ENCODE results near the gene ZNF780B. TPM values are rescaled to one million over a fixed set of nuclear protein-coding genes. Genes with fewer than 3 reads are reported as not detected.

ZNF780B gene
- total RNA-seq, 1 experiment from 2014 or later: 10.2 TPM

DNA sequence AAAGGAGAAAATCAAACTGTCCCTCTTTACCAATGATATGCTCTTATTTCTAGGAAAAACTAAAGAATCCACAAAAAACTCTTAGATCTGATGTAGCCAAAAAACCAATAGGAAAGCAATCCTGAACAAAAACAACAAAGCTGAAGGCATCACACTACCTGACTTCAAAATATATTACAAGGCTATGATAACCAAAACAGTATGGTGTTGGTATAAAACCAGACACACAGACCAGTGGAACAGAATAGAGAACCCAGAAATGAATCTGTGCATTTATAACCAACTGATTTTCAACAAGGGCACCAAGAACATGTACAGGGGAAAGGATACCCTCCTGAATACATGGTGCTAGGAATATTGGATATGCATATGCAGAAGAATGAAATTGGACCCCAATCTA, 68.9 kb downstream of the ZNF780B start:
- DNase-seq (ENCODE audit: unreplicated experiment): no peak
- no peak overlapping the region for H3K27ac Mint-ChIP-seq (ENCODE audit: low read depth, unreplicated experiment)
- ChIA-PET CTCF (no interaction called here), POLR2A (interaction anchor here (1.3 to 2.2 kb wide), 3 partner anchors 9 to 552 kb away, joined by 3 to 11 read pairs (median 3); partner anchors contain the start of genes PSMC4 and RPS16)
- H3K27me3 Mint-ChIP-seq (ENCODE audit: insufficient read depth, unreplicated experiment): no peaks in the 10 kb centered on the region
- TF ChIP-seq, protein P1, sequence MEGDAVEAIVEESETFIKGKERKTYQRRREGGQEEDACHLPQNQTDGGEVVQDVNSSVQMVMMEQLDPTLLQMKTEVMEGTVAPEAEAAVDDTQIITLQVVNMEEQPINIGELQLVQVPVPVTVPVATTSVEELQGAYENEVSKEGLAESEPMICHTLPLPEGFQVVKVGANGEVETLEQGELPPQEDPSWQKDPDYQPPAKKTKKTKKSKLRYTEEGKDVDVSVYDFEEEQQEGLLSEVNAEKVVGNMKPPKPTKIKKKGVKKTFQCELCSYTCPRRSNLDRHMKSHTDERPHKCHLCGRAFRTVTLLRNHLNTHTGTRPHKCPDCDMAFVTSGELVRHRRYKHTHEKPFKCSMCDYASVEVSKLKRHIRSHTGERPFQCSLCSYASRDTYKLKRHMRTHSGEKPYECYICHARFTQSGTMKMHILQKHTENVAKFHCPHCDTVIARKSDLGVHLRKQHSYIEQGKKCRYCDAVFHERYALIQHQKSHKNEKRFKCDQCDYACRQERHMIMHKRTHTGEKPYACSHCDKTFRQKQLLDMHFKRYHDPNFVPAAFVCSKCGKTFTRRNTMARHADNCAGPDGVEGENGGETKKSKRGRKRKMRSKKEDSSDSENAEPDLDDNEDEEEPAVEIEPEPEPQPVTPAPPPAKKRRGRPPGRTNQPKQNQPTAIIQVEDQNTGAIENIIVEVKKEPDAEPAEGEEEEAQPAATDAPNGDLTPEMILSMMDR (IDR thresholded peaks at IDR 0.05; ENCODE audit: unreplicated experiment): no peak
- peaks cover 19% of the 10 kb centered on the region for H3K36me3 Mint-ChIP-seq (ENCODE audit: insufficient read depth, unreplicated experiment)
- intact Hi-C loops (cut with micrococcal nuclease): no loop called here
- H3K9me3 Mint-ChIP-seq (ENCODE audit: unreplicated experiment): peaks cover 9% of the 10 kb centered on the region
- peaks cover 6% of the 10 kb centered on the region for H3K4me1 Mint-ChIP-seq (ENCODE audit: insufficient read depth, unreplicated experiment)
- H3K4me3 Mint-ChIP-seq (ENCODE audit: unreplicated experiment): no peak overlapping the region
- no TSS peak for BruUV-seq (replicated peaks)

GRCh38 chr19:39986643-39987042, 69.4 kb downstream of the ZNF780B start:
- ChIA-PET CTCF (no interaction called here), POLR2A (interaction anchor here (1.0 to 2.2 kb wide), 3 partner anchors 9 to 16 kb away, joined by 3 to 11 read pairs (median 4); partner anchors contain the start of genes PSMC4 and ZNF546)
- Mint-ChIP-seq H3K27ac (ENCODE audit: low read depth, unreplicated experiment) (no peak overlapping the region), H3K9me3 (ENCODE audit: unreplicated experiment) (peaks cover 8% of the 10 kb centered on the region), H3K36me3 (ENCODE audit: insufficient read depth, unreplicated experiment) (peaks cover 24% of the 10 kb centered on the region), H3K4me3 (ENCODE audit: unreplicated experiment) (no peak overlapping the region), H3K4me1 (ENCODE audit: insufficient read depth, unreplicated experiment) (peaks cover 6% of the 10 kb centered on the region), H3K27me3 (ENCODE audit: insufficient read depth, unreplicated experiment) (no peaks in the 10 kb centered on the region)
- BruUV-seq (replicated peaks): no TSS peak
- intact Hi-C loops (cut with micrococcal nuclease): no loop called here
- TF ChIP-seq, protein P1 (IDR thresholded peaks at IDR 0.05; ENCODE audit: unreplicated experiment): no peak
- DNase-seq (ENCODE audit: unreplicated experiment): no peak

- Mint-ChIP-seq H3K36me3 (ENCODE audit: insufficient read depth, unreplicated experiment) (peaks cover 53% of the 10 kb centered on the region), H3K4me3 (ENCODE audit: unreplicated experiment) (no peak overlapping the region), H3K9me3 (ENCODE audit: unreplicated experiment) (peaks cover 8% of the 10 kb centered on the region), H3K27ac (ENCODE audit: low read depth, unreplicated experiment) (no peak overlapping the region), H3K4me1 (ENCODE audit: insufficient read depth, unreplicated experiment) (peaks cover 6% of the 10 kb centered on the region), H3K27me3 (ENCODE audit: insufficient read depth, unreplicated experiment) (no peaks in the 10 kb centered on the region)
- TF ChIP-seq, protein P1 (IDR thresholded peaks at IDR 0.05; ENCODE audit: unreplicated experiment): no peak
- intact Hi-C loops (cut with micrococcal nuclease): no loop called here
- POLR2A ChIA-PET: interaction anchor here (0.7 to 3.3 kb wide), 3 partner anchors 13 to 587 kb away, joined by 3 to 14 read pairs (median 3); partner anchors contain the start of genes PSMC4 and ZNF546
- no TSS peak for BruUV-seq (replicated peaks)
- CTCF ChIA-PET: interaction anchor here (1.1 kb wide), 1 partner anchor 14 kb away, joined by 3 read pairs; no protein-coding TSS in a partner anchor
- no peak for DNase-seq (ENCODE audit: unreplicated experiment)
These were observed 72.2 kb downstream of the ZNF780B start for GRCh38 chr19:39983695-39984300.

DNA sequence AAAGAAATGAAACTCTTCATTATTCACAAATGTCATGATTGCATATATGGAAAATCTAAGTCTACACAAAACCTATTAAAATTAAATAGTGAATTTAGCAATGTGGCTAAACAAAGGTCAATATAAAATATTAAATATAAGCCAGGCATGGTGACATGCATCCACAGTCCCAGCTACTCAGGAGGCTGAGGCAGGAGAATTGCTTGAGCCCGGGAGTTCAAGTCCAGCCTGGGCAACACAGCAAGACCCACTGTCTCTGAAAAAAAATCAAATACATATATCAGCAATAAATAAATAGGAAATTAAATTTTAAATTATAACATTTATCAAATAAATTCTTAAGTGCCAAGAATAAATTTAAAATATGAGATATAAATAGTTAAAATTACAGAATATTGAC, 73.1 kb downstream of the ZNF780B start:
- H3K27ac Mint-ChIP-seq (ENCODE audit: low read depth, unreplicated experiment): no peak overlapping the region
- H3K4me3 Mint-ChIP-seq (ENCODE audit: unreplicated experiment): no peak overlapping the region
- intact Hi-C loops (cut with micrococcal nuclease): no loop called here
- peaks cover 62% of the 10 kb centered on the region for H3K36me3 Mint-ChIP-seq (ENCODE audit: insufficient read depth, unreplicated experiment)
- BruUV-seq (replicated peaks): no TSS peak
- ChIA-PET CTCF (no interaction called here), POLR2A (interaction anchor here (3.3 kb wide), 1 partner anchor 12 kb away, joined by 14 read pairs; the partner anchor contains the start of gene PSMC4)
- no peak for DNase-seq (ENCODE audit: unreplicated experiment)
- peaks cover 8% of the 10 kb centered on the region for H3K9me3 Mint-ChIP-seq (ENCODE audit: unreplicated experiment)
- no peaks in the 10 kb centered on the region for H3K27me3 Mint-ChIP-seq (ENCODE audit: insufficient read depth, unreplicated experiment)
- peaks cover 6% of the 10 kb centered on the region for H3K4me1 Mint-ChIP-seq (ENCODE audit: insufficient read depth, unreplicated experiment)
- TF ChIP-seq, protein P1 (IDR thresholded peaks at IDR 0.05; ENCODE audit: unreplicated experiment): no peak

Other genes starting within 250 kb of the ZNF780B start
- 11.8 and 14.3 TPM in 2 replicates for gene DYRK1B, start 222.1 kb downstream of the ZNF780B start, total RNA-seq (2022)
- 355 and 502 TPM in 2 replicates for gene FBL, start 209.9 kb downstream of the ZNF780B start, total RNA-seq (2022)
- gene FCGBP, start 121.6 kb downstream of the ZNF780B start, total RNA-seq (2022): 0.37 and 0.96 TPM in 2 replicates
- gene PSMC4, start 85.1 kb downstream of the ZNF780B start, total RNA-seq (2022): 105 and 108 TPM in 2 replicates
- gene ZNF546, start 59.2 kb downstream of the ZNF780B start, total RNA-seq (2022): 5.2 and 6.3 TPM in 2 replicates
- 9.7 and 14.0 TPM in 2 replicates for gene ZNF780A, start 34.7 kb upstream of the ZNF780B start, total RNA-seq (2022)
- gene MAP3K10, start 135.2 kb upstream of the ZNF780B start, total RNA-seq (2022): 17.1 and 23.2 TPM in 2 replicates
- not detected in 2 replicates for gene TTC9B, start 162.2 kb upstream of the ZNF780B start, total RNA-seq (2022)
- 2.1 and 2.2 TPM in 2 replicates for gene CCNP, start 170.5 kb upstream of the ZNF780B start, total RNA-seq (2022)
- 108 and 111 TPM in 2 replicates for gene AKT2, start 229.1 kb upstream of the ZNF780B start, total RNA-seq (2022)